Sigmoid colon (tissue), 4 donors: Measurements from ENCODE around the gene EIF2S2.

Experiments used
- CTCF ChIP-seq, 4 experiments: fragments of 450-650 bp in 3 of 4; fragments of 200-600 bp in 1 of 4; IDR thresholded peaks; one replicate each; pipeline ENCODE4 v1.5.1; 2016 to 2019; ENCODE audit warnings: antibody characterized with exemption in 4 of 4, mild to moderate bottlenecking in 3 of 4, moderate library complexity in 2 of 4
- EP300 ChIP-seq, 4 donors: sonication (generic); formaldehyde crosslinking; IDR thresholded peaks; one replicate each; pipeline ENCODE4 v1.6.1; 2017; ENCODE audit warnings: antibody characterized with exemption in 4 of 4
- POLR2A ChIP-seq, 2 donors: fragments of 450-650 bp; IDR thresholded peaks; one replicate each; pipeline ENCODE4 v1.6.1; 2016; ENCODE audit warnings: antibody characterized with exemption in 2 of 2, mild to moderate bottlenecking in 2 of 2, moderate library complexity in 2 of 2
- POLR2AphosphoS5 ChIP-seq, 4 donors: sonication (generic); formaldehyde crosslinking; IDR thresholded peaks; one replicate each; pipeline ENCODE4 v1.6.1; 2017; ENCODE audit warnings: antibody characterized with exemption in 4 of 4

GRCh38 chr20:34043025-34043424 is 69.0 kb downstream of the EIF2S2 start:
- no peak for TF ChIP-seq POLR2A (IDR thresholded peaks at IDR 0.05)
- no peak for TF ChIP-seq CTCF (IDR thresholded peaks at IDR 0.05)
- no peak for TF ChIP-seq EP300 (IDR thresholded peaks at IDR 0.05)
- no peak for TF ChIP-seq POLR2AphosphoS5 (IDR thresholded peaks at IDR 0.05)
